Neural cell (in vitro differentiated cells): Measurements from ENCODE around the gene RCBTB2. TPM values are rescaled to one million over a fixed set of nuclear protein-coding genes. Genes with fewer than 3 reads are reported as not detected.
A peak's percentile ranks its signal among the peaks of the same experiment; 100 is the strongest.
"Not testable (repeated sequence)": the region's sequence is repeated elsewhere in the genome, so short reads cannot be mapped to it uniquely, and the experiment has no call there.

Experiments
- H2AFZ ChIP-seq: fragments of 200-600, 300-800 bp; sonication (generic), shearing (Covaris generic); 2 replicates; pipeline ENCODE4 v1.6.0; 2014; ENCODE audit warnings: low read depth, mild to moderate bottlenecking, antibody characterized with exemption, low read length, moderate library complexity
- H3F3A ChIP-seq: fragments of 200-600 bp; shearing (Covaris generic); 2 replicates; pipeline ENCODE4 v1.6.1; 2016; ENCODE audit warnings: mild to moderate bottlenecking, moderate library complexity, mixed read lengths, antibody characterized with exemption, low read length; ENCODE audit not compliant: insufficient read depth, poor library complexity, severe bottlenecking
- H3K27ac ChIP-seq: fragments of 200-600, 300-800 bp; sonication (generic), shearing (Covaris generic); 2 replicates; pipeline ENCODE4 v1.5.1; 2014; ENCODE audit warnings: mild to moderate bottlenecking, low read length, moderate library complexity
- H3K27me3 ChIP-seq: fragments of 300-800, 200-600 bp; sonication (generic), shearing (Covaris generic); 2 replicates; pipeline ENCODE4 v1.6.0; 2014; ENCODE audit warnings: mild to moderate bottlenecking, low read depth, low read length, moderate library complexity; ENCODE audit not compliant: insufficient read depth
- H3K36me3 ChIP-seq: fragments of 300-800, 200-600 bp; sonication (generic), shearing (Covaris generic); 2 replicates; pipeline ENCODE4 v1.5.1; 2014; ENCODE audit warnings: mild to moderate bottlenecking, antibody characterized with exemption, low read length, moderate library complexity; ENCODE audit not compliant: insufficient read depth
- H3K4me2 ChIP-seq: fragments of 300-800, 200-600 bp; sonication (generic), shearing (Covaris generic); 2 replicates; pipeline ENCODE4 v1.6.0; 2014; ENCODE audit warnings: mild to moderate bottlenecking, low read length
- H3K4me3 ChIP-seq: fragments of 300-800, 200-600 bp; sonication (generic), shearing (Covaris generic); 2 replicates; pipeline ENCODE4 v1.5.1; 2014; ENCODE audit warnings: mild to moderate bottlenecking, low read length, moderate library complexity
- H3K79me2 ChIP-seq: fragments of 200-600 bp; shearing (Covaris generic); replicated peaks from 2 replicates; pipeline ENCODE4 v1.6.0; 2014; ENCODE audit warnings: mild to moderate bottlenecking, low read length, moderate library complexity; ENCODE audit not compliant: insufficient read depth
- H3K9ac ChIP-seq: fragments of 300-800, 200-600 bp; sonication (generic), shearing (Covaris generic); 2 replicates; pipeline ENCODE4 v1.6.1; 2016; ENCODE audit warnings: mild to moderate bottlenecking, low read length, mixed read lengths
- H3K9me2 ChIP-seq: fragments of 200-600 bp; shearing (Covaris generic); 2 replicates; pipeline ENCODE4 v1.6.1; 2016; ENCODE audit warnings: mild to moderate bottlenecking, low read length, mixed read lengths; ENCODE audit not compliant: insufficient read depth
- H3K9me3 ChIP-seq: fragments of 200-600, 300-800 bp; sonication (generic), shearing (Covaris generic); 2 replicates; pipeline ENCODE4 v1.6.1; 2016; ENCODE audit warnings: mild to moderate bottlenecking, mixed run types, low read length, moderate library complexity, mixed read lengths
- H4K20me1 ChIP-seq: fragments of 200-600 bp; shearing (Covaris generic); 2 replicates; pipeline ENCODE4 v1.6.1; 2016; ENCODE audit warnings: mild to moderate bottlenecking, mixed run types; ENCODE audit not compliant: insufficient read depth
- CTCF ChIP-seq: fragments of 450-650 bp; IDR thresholded peaks from 2 replicates; pipeline ENCODE4 v1.5.1; 2014; ENCODE audit warnings: antibody characterized with exemption, mild to moderate bottlenecking, moderate library complexity; ENCODE audit not compliant: poor library complexity, severe bottlenecking
- EP300 ChIP-seq: fragments of 450-650 bp; conservative IDR thresholded peaks from 2 replicates; pipeline ENCODE4 v1.6.1; 2014; ENCODE audit warnings: antibody characterized with exemption, mild to moderate bottlenecking, moderate library complexity; ENCODE audit not compliant: poor library complexity, severe bottlenecking
- EZH2 ChIP-seq: fragments of 200-600, 300-800 bp; shearing (Covaris generic), sonication (generic); IDR thresholded peaks from 2 replicates; pipeline ENCODE4 v1.6.1; 2014; ENCODE audit warnings: antibody characterized with exemption, low read length, borderline replicate concordance, mild to moderate bottlenecking; ENCODE audit not compliant: insufficient read depth, poor library complexity, severe bottlenecking
- MXI1 ChIP-seq: fragments of 450-650 bp; conservative IDR thresholded peaks from 2 replicates; pipeline ENCODE4 v1.6.1; 2014; ENCODE audit warnings: antibody characterized with exemption, mild to moderate bottlenecking; ENCODE audit not compliant: poor library complexity, severe bottlenecking
- POLR2AphosphoS5 ChIP-seq: IDR thresholded peaks from 2 replicates; pipeline ENCODE4 v1.6.1; 2012
- RAD21 ChIP-seq: fragments of 450-650 bp; conservative IDR thresholded peaks from 2 replicates; pipeline ENCODE4 v1.6.1; 2014; ENCODE audit warnings: antibody characterized with exemption, mild to moderate bottlenecking, moderate library complexity
- REST ChIP-seq: IDR thresholded peaks from 2 replicates; pipeline ENCODE4 v1.6.1; 2012; ENCODE audit warnings: borderline replicate concordance
- SMC3 ChIP-seq: fragments of 450-650 bp; conservative IDR thresholded peaks from 2 replicates; pipeline ENCODE4 v1.6.1; 2014; ENCODE audit warnings: antibody characterized with exemption, mild to moderate bottlenecking, moderate library complexity; ENCODE audit not compliant: poor library complexity
- TAF1 ChIP-seq: IDR thresholded peaks from 2 replicates; pipeline ENCODE4 v1.6.1; 2012; ENCODE audit warnings: low read depth
- polyA plus RNA-seq: library from polyadenylated mRNA; depleted of rRNA; stranded (reverse); fragments of >200 nt; gene quantifications from 2 replicates; pipeline ENCODE4 v1.2.3, GENCODE V29; 2014

Gene RCBTB2
- polyA plus RNA-seq, 1 donor from 2014 or later: 19.0 TPM

GRCh38 chr13:48580896-48581295 lies 48.0 kb upstream of the RCBTB2 start:
- no peaks in the 10 kb centered on the region for H3F3A ChIP-seq
- H3K9me2 ChIP-seq: no peaks in the 10 kb centered on the region
- no peak overlapping the region for H2AFZ ChIP-seq
- no peak overlapping the region for H3K4me3 ChIP-seq
- H3K27me3 ChIP-seq: no peaks in the 10 kb centered on the region
- no peak overlapping the region for H3K9ac ChIP-seq
- H3K36me3 ChIP-seq: no peaks in the 10 kb centered on the region
- H3K27ac ChIP-seq: no peak overlapping the region
- H4K20me1 ChIP-seq: no peaks in the 10 kb centered on the region
- TF ChIP-seq MXI1 (no peak), SMC3 (no peak), REST (no peak), CTCF (no peak), EP300 (no peak), TAF1 (no peak), EZH2 (no peak), POLR2AphosphoS5 (no peak), RAD21 (no peak)
- no peak overlapping the region for H3K4me2 ChIP-seq
- H3K79me2 ChIP-seq: no peaks in the 10 kb centered on the region
- H3K9me3 ChIP-seq: no peaks in the 10 kb centered on the region

GRCh38 chr13:48580185-48580803 lies 47.4 kb upstream of the RCBTB2 start:
- Histone ChIP-seq H3K27ac (no peak overlapping the region), H2AFZ (no peak overlapping the region), H3K9me3 (no peaks in the 10 kb centered on the region), H3K79me2 (no peaks in the 10 kb centered on the region), H3K9ac (no peak overlapping the region), H4K20me1 (no peaks in the 10 kb centered on the region), H3F3A (no peaks in the 10 kb centered on the region), H3K9me2 (no peaks in the 10 kb centered on the region), H3K4me3 (no peak overlapping the region), H3K27me3 (no peaks in the 10 kb centered on the region), H3K36me3 (no peaks in the 10 kb centered on the region), H3K4me2 (no peak overlapping the region)
- TF ChIP-seq SMC3: peak; percentile 76
- peak; percentile 80 for TF ChIP-seq RAD21
- no peak for TF ChIP-seq POLR2AphosphoS5
- TF ChIP-seq EZH2: no peak
- TF ChIP-seq CTCF: peak; percentile 81

GRCh38 chr13:48579919-48580180 lies 47.0 kb upstream of the RCBTB2 start:
- H3K79me2 ChIP-seq, H4K20me1 ChIP-seq, H3K4me3 ChIP-seq, H3K27ac ChIP-seq, H3K4me2 ChIP-seq, H3K9me3 ChIP-seq, H3K9ac ChIP-seq, H3K36me3 ChIP-seq, H3K27me3 ChIP-seq, H2AFZ ChIP-seq, H3K9me2 ChIP-seq, H3F3A ChIP-seq: not testable (repeated sequence)
